Activated CD8-positive, alpha-beta memory T cell treated with anti-CD3 and anti-CD28 coated beads, Interleukin-2, amount 50 U/mL, for 1 hour (primary cell): ENCODE measurements around the gene XAGE3.
"Not testable (repeated sequence)": the region's sequence is repeated elsewhere in the genome, so short reads cannot be mapped to it uniquely, and the experiment has no call there.

Experiments used
- DNase-seq: peaks from one replicate; pipeline ENCODE4 v3.0.0-alpha.2; 2020; ENCODE audit errors: extremely low read depth

The XAGE3 gene

GRCh38 chrX:52867610-52868348, at the start of gene XAGE3:
TSS of gene XAGE3 (minus strand) at chrX:52868083. CDS start at chrX:52867133, 950 bp downstream.
- DNase-seq = no peak

GRCh38 chrX:52914704-52915103, 46.8 kb upstream of the XAGE3 start:
- not testable (repeated sequence) for DNase-seq

GRCh38 chrX:52913681-52914080, 45.8 kb upstream of the XAGE3 start:
- not testable (repeated sequence) for DNase-seq

GRCh38 chrX:52909313-52909969, 41.6 kb upstream of the XAGE3 start:
- DNase-seq = not testable (repeated sequence)

- DNase-seq = not testable (repeated sequence)
Observed at GRCh38 chrX:52907900-52908299, 40.0 kb upstream of the XAGE3 start.

- not testable (repeated sequence) for DNase-seq
Observed at GRCh38 chrX:52907137-52907536, 39.3 kb upstream of the XAGE3 start.

GRCh38 chrX:52906072-52906471, 38.2 kb upstream of the XAGE3 start:
- DNase-seq = not testable (repeated sequence)

- not testable (repeated sequence) for DNase-seq
Observed at GRCh38 chrX:52905531-52905930, 37.6 kb upstream of the XAGE3 start.

GRCh38 chrX:52896855-52897709, 29.2 kb upstream of the XAGE3 start, which contains the start of gene FAM156B:
TSS of gene FAM156B (plus strand) at chrX:52897330. CDS start at chrX:52907226, 9,896 bp downstream.
- DNase-seq = not testable (repeated sequence)

GRCh38 chrX:52896438-52896837, 28.6 kb upstream of the XAGE3 start:
- DNase-seq = not testable (repeated sequence)

- DNase-seq = not testable (repeated sequence)
Observed at GRCh38 chrX:52888090-52888489, 20.2 kb upstream of the XAGE3 start.

- not testable (repeated sequence) for DNase-seq
Observed at GRCh38 chrX:52887459-52887858, 19.6 kb upstream of the XAGE3 start.

GRCh38 chrX:52876386-52876785, 8.5 kb upstream of the XAGE3 start:
- DNase-seq = not testable (repeated sequence)

GRCh38 chrX:52875436-52875835, 7.6 kb upstream of the XAGE3 start:
- DNase-seq = not testable (repeated sequence)

GRCh38 chrX:52874661-52875060, 6.8 kb upstream of the XAGE3 start:
- DNase-seq = no peak

GRCh38 chrX:52873825-52874224, 5.9 kb upstream of the XAGE3 start:
- DNase-seq = not testable (repeated sequence)

GRCh38 chrX:52870046-52870445, 2.2 kb upstream of the XAGE3 start:
- DNase-seq = no peak

- DNase-seq = no peak
Observed at GRCh38 chrX:52865343-52865998, 2.4 kb downstream of the XAGE3 start.

GRCh38 chrX:52856991-52857525, 10.8 kb downstream of the XAGE3 start:
- not testable (repeated sequence) for DNase-seq

GRCh38 chrX:52852110-52852860, 15.6 kb downstream of the XAGE3 start:
- DNase-seq = no peak
